LHCN-M2 (cell line): ENCODE results near the gene SINHCAF. TPM values are rescaled to one million over a fixed set of nuclear protein-coding genes. Genes with fewer than 3 reads are reported as not detected.
"Not testable (repeated sequence)": the region's sequence is repeated elsewhere in the genome, so short reads cannot be mapped to it uniquely, and the experiment has no call there.

Source experiments
- DNase-seq: peaks from one replicate; pipeline ENCODE4 v3.0.0-alpha.2; 2012; ENCODE audit warnings: low read depth
- total RNA-seq: library from RNA; depleted of rRNA; stranded (reverse); fragments of >200 nt; gene quantifications from 2 replicates; pipeline ENCODE4 v1.2.3, GENCODE V29; 2014

SINHCAF gene
- total RNA-seq, 1 experiment from 2014 or later: 18.4 TPM

DNA sequence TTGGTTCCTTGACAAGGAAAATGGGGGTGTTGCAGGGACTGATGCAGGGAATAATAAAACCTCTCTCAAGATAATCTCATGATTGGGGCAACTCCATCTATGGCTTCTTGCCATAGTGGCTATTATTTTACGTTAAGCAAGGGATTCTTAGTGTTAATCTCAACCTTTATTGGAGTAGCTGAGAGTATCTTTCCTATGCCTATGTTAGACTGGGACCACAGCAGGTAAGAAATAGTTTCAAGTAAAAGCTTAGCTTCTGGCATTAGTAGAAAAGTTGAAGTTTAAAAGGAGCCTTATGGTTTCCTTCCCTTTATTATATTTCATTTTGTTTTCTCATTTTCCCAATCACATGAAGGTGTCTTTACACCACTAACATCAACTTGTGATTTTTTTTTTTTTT, 16.7 kb downstream of the SINHCAF start:
- DNase-seq: no peak

DNA sequence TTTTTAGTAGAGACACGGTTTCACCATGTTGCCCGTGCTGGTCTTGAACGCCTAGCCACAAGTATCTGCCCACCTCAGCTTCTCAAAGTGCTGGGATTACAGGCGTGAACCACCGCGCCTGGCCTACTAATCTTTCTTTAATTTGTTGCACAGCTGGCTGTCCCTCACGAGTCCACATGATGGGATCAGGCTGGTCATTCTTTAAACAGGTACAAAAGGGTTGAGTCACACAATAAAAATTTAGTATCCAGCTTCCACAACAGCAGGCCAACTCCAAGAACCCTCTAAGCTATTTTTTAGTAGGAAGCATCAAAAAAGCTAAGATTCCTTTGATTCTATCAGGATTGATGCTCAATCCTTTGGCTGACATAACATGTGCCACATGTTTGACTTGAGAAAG, 17.8 kb downstream of the SINHCAF start:
- DNase-seq: no peak

DNA sequence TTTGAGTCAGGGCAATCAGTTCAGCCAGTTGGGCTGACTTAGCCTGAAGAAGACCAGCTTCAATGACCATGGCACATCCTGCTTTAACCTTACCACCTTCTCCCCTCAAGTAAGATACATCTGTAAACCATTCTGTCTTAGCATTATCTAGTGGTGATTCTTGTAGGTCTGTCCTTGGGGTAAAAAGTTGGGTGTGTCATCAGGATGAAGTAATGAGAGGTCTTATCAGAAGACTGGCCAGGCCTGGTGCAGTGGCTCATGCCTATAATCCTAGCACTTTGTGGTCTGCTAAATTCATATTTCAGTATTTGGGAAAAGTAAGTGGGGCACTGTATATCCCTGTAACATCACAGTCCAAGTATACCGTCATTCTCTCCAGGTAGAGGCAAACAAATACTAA, 19.1 kb downstream of the SINHCAF start:
- no peak for DNase-seq

DNA sequence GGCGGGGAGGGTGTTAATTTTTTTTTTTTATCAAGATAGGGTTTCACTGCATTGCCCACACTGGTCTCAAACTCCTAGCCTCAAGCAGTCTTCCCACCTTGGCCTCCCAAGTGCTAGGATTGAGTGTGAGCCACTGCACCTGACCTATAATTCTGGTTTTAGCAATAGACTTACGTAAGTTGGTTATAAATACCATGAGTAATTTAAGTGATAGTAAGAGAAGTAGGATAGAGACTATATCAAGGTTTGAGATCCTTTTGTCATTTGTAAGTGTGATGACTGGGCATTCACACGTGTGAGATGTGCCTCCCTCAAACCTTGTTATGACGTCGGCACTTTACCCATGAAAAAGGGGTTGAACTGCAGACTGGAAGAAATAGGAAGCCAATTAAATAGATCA, 22.5 kb downstream of the SINHCAF start:
- no peak for DNase-seq

DNA sequence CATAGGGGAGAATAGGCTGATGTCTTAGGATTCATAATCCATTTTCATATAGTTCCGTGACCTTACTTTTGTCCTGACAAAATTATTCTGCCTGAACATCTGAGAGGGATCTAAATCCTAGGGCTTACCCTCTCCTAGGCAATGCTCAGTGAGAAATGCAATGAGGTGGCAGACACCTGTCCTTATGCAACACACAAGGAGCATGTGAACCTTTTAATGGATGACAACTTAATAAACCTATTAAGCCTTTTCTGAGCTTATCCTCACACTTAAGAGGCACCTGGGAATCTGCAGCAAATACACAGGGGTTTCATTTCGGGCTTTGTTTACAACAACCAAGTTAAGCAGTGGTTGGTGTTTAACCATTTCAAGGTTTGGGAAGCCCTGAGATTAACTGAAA, 24.6 kb downstream of the SINHCAF start:
- DNase-seq: no peak

DNA sequence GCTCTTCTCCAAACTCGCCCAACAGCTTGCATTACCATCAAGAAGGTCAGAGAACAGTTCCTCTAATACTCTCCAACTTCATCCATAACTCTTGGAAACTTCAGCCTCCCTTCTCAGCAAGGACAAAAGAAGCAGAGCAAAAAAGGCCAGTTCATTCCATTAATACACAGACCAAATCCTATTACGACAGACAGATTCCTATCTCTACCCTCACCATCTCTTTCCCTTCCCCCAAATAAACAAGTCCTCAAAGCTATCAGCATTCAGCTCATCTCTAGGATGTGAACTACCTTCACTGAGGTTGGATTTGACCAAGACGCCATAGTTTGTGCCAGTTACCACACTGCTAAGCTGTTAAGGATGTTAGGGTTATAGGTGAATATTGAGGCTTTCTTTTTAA, 25.2 kb downstream of the SINHCAF start:
- DNase-seq: no peak

DNA sequence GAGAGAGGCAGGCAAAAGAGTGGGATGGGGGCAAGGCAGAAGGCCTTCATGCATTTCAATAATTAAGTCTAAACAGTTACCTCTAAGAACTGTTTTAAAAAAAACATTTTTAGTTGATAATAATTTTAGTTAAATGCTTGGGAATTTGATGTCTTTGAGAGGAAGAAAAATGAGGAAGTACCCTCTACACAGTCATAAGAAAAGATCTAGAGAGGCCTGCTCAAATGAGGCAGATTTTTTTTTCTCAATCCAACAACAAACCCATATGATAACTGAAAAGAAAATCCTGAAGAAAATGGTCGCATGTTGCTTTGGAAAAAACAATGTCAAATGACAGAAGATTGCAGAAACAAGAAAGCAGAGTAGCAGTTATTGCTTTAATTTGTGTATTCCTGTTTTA, 25.6 kb downstream of the SINHCAF start:
- DNase-seq: no peak

DNA sequence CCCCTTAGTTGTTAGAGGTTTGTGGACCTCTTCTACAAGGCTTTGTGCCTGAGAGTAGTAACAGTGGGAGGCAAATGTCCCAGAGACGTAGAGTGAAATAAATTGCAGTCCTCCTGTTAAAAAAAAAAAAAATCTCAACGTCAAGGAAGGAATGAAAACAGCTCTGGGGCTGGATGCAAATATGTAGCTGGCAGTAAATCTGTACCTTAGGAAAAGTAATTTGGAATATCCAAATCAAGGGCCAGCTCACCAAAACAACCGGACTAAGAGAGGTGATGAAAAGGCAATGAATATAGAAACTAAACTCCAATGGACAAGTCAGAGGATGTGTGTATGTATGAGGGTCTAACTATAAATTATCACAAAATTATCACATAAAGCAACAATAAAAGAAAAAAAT, 27.0 kb downstream of the SINHCAF start:
- DNase-seq: no peak

DNA sequence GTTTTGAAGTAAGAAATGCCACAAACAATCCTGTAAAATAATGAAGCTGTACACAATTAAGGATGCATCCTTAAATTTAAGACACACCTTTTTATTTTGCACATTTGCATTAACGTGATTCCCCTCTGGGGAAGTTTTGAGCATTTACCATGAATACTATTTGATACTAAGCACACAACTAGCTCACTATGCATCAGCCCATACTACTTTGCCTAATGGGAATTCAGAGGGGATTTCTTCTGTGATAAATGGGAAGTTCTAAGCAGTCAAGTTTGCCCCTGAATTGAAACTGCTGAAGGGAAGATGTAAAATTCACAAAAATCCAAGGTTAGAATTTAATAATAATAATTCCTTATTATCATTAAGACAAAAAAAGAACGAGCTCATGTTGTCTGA, 27.4 kb downstream of the SINHCAF start:
- DNase-seq: no peak

DNA sequence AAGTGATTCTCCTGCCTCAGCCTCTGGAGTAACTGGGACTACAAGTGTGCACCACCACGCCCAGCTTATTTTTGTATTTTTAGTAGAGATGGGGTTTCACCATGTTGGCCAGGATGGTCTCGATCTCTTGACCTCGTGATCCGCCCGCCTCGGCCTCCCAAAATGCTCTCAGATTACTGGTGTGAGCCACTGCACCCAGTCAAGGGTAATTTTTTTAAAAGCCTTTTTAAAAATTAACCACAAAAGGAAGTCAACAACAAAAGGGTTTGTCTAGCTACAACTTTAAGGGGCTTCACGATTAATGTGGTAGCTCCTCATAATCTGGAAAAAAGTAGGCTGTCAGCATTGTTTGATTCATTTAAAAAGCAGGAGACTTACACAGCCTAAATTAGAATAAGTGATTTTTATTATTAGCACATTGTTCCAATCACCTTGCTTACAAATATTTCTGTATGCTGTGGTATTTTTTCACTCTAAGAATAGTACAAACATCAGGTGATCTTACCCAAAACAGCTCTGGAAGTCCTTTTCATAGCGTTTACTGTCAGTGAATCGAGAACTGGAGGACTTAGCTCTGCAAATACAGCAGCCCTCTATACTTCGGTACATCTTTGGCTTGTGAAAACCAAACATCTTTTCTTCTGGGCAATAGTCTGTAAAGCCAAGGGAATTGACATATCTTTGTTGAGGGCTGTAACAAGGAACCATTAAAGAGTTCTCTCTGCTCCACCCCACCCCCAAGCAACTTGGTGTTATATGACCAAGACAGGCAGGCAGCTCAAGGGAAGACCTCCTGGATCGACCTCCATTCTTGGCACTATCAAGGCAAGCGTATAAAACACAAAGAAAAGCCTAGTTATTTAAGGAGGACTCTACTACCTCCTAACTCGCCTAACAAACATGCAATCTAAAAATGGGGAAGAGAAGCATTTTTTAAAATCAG, 28.1 kb downstream of the SINHCAF start:
- DNase-seq: no peak

DNA sequence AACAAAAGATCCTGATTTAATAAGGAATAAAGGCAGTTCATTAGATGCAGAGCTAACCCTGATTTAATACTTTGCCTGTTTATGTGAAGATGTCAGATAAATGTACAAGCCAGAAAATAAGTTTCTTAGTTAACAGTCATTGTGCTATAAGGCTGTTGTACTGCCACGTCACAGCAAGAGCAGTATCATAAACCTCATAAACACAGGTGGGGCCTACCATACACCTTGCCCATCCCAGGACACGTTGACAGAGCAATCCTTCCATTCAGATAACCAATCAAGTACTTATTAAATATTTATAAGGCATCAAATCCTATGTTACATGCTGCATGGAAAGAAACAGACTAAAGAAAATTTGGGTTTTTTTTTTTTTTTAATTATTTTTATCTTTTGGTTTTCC, 36.5 kb downstream of the SINHCAF start:
- no peak for DNase-seq

DNA sequence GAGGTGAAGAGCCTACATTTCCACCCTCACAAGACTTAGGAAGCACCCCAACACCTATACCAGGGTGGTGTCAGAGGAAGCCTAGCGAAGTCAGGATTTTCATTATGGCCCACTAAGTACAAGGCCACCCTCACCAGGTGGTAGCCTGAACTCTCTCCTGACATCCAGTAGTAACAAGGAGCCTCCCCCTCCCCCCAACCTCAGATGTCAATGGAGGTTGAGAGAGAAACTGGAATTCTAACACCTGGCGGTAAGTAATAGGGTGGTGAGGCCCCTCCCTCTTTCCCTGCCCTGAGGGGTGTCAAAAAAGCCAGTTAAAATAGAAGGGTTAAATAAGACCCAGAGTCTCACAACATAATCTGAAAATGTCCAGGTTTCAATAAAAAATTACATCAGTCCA, 37.6 kb downstream of the SINHCAF start:
- no peak for DNase-seq

DNA sequence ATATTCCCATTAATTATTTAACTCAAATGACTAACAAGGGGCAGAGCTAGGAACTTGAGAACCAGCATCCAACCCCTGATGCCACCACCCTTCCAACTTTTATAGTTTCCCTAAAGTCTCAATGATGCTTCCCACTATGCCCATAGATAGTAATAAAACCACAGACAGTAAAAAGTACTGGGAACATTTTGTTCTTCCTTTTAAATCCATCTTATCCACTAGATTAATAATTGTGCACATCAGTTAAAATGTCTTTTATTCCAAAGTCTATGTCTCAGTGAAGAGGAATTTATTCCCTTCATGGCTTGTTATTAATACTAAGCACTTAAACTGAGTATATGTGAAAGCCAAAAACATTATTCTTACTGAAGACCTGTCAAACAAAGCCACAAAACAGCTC, 45.8 kb downstream of the SINHCAF start:
- DNase-seq: peak; percentile 43

DNA sequence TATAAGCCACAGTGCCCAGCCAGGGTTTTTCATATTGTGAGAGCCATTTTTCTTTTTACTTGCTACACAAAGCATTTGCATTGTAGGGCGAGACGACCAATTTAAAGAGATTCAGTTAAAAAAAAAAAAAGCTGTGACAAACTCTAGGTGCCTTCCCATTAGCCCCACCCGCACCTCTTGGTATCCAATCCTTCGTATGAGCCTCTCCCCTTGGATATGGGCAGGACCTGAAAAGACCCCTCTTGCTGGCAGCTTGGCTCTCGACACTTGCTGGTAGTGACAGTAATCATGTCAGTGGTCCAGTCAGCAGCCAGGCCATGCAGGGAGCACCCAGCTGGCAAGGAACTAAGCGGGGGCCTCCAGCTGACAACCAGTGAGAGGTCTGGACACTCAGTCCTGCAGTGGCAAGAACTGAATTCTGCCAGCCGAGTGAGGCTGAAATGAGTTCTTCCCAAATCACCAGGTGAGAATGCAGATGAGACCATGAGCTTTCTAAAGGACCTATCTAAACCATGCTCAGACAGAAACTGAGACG, 46.5 kb downstream of the SINHCAF start:
- no peak for DNase-seq

DNA sequence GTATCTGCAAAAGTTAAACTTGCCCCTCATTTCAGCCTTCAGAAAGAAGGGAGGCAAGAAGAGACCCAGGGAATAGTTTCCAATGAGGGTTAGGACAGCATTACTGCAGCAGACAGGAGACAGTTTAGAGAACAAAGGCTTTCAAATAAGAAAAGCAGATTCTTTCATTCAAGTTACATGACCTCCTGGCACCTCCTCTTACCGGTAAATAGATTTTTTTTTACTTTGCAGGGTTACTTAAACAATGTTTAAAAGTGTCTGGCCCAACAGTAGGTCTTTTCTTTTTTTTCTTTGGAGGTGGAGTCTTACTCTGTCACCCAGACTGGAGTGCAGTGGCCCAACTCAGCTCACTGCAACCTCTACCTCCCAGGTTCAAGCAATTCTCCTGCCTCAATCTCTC, 47.1 kb downstream of the SINHCAF start:
- DNase-seq: no peak

DNA sequence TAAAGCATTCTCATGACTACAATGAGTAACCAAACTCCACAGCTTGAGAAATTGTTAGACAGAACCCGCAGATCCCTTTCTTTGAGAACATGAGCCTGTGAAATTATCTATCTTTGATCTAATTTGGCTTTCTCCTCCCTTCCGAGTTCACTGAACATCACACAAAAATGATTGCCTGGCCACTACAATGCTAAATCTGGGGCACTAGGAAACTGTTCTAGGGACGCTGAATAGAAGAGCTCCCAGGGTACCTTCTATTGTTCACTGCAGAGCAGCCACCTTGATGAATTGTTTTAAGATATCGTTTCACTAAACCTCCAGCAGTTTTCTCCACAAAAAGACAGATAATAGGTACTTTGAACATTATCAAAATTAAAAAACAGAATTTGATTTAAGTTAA, 47.5 kb downstream of the SINHCAF start:
- no peak for DNase-seq

DNA sequence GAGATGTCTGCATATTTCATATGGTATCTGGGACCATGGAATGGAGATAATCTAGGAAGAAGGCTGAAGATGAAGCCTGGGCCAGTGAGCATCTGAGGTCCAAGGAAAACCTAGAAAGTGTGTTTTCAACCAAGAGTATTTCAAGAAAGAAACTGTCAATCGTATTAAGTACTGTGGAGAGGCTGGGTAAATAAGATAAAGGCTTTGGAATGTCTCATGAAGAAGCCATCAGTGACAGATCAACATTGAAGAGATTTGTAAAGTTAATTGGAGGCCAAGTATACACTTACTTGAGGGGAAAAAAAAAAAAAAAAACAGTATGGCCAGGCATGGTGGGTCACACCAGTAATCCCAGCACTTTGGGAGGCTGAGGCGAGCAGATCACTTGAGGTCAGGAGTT, 48.9 kb downstream of the SINHCAF start:
- no peak for DNase-seq

DNA sequence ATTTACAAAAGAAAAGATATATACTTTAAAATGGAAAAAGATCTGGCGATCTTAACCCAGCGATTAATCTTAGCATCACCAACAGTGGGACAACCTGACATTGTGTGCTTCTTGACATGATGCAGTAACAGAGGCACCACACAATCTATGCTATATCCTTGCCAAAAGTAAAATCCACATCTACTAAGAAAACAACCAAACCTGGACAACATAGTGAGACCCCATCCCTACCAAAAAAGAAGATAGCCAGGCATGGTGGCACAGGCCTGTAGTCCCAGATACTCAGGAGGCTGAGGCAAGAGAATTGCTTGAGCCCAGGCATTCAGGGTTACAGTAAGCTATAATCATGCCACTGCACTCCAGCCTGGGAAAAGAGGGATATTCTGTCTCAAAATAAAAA, 50.5 kb downstream of the SINHCAF start:
- DNase-seq: no peak

DNA sequence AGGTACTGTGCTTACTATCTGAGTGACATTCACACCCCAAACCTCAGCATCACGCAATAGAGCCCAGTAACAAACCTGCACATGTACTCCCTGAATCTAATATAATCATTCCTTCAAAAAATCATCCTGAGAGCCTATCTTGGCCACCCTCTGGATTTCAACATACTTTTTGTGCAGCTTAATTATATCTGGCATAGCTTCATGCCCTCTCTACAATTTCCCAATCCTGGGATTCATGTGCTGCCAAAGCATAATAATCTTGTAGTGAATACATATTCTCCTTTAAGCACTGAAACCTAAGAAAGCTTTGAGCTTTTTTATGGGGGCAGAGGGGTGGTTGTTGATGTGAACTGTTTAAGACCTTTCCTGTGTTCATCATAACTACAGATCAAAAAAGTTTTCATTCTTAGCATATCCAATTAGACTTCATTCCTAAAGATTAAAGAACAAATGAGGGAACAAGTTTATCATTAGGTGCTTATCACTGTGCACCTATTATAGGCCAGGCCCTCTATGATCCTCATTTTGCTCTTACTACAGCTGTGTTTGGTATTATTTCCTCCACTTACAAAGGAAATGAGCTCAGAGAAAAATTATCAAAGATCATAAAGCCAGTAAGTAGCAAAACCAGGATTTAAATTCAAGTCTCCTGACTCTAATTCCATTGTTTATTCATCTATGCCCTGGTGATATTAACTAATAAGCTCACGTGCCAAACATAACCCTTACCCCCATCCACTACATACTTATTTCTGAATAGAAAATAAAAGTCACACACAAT, 51.2 kb downstream of the SINHCAF start:
- DNase-seq: no peak

DNA sequence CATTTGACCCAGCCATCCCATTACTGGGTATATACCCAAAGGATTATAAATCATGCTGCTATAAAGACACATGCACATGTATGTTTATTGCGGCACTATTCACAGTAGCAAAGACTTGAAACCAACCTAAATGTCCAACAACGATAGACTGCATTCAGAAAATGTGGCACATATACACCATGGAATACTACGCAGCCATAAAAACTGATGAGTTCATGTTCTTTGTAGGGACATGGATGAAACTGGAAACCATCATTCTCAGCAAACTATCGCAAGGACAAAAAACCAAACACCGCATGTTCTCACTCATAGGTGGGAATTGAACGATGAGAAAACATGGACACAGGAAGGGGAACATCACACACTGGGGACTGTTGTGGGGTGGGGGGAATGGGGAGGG, 52.2 kb downstream of the SINHCAF start:
- not testable (repeated sequence) for DNase-seq

DNA sequence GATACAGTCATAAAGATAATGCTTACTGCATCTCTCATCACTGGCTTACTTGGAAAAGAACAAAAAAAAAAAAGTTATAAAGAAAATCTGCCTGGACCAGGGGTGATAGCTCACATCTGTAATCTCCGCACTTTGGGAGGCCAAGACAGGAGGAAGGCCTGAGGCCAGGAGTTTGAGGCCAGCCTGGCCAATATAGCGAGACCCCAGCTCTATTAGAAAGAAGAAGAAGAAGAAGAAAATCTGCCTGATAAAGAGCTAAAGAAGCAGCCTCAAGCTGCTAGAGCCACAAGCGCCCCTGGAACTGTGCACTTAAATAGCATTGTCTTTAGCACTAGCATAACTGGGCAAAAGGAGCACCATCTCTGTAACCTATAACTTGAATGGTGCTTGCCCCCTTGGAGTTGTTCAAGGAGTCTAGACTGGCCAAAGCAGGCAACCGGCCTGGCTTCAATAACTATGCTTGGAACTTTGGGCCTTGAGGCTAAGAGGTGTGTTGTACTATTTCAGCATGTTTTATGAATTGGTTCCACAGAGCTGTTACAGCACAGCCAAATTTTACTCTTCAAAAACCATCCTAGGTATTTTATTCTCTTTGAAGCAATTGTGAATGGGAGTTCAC, 53.2 kb downstream of the SINHCAF start:
- DNase-seq: no peak

DNA sequence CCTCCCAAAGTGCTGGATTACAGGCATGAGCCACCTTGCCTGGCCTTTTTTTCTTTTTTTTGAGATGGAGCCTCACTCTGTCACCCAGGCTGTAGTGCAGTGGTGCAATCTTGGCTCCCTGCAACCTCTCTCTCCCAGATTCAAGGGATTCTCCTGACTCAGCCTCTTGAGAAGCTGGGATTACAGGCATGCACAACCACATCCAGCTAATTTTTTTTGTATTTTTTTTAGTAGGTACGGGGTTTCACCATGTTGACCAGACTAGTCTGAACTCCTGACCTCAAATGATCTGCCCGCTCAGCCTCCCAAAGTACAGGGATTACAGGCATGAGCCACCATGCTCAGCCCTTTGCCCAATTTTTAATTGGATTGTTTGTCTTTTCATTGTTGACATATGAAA, 58.0 kb downstream of the SINHCAF start:
- peak; percentile 17 for DNase-seq
